Purkinje cell (primary cell): ENCODE data around the gene MAFB. TPM values are rescaled to one million over a fixed set of nuclear protein-coding genes. Genes with fewer than 3 reads are reported as not detected.

Source experiments
- polyA plus RNA-seq: library from polyadenylated mRNA; unstranded; fragments of >200 nt; fragmentation: Nextera tagmentation; gene quantifications from 2 replicates; pipeline ENCODE4 v1.2.1, GENCODE V29; 2014

MAFB gene
- polyA plus RNA-seq, result 1.7 TPM in 1 of 2 replicates, not detected in the other

DNA sequence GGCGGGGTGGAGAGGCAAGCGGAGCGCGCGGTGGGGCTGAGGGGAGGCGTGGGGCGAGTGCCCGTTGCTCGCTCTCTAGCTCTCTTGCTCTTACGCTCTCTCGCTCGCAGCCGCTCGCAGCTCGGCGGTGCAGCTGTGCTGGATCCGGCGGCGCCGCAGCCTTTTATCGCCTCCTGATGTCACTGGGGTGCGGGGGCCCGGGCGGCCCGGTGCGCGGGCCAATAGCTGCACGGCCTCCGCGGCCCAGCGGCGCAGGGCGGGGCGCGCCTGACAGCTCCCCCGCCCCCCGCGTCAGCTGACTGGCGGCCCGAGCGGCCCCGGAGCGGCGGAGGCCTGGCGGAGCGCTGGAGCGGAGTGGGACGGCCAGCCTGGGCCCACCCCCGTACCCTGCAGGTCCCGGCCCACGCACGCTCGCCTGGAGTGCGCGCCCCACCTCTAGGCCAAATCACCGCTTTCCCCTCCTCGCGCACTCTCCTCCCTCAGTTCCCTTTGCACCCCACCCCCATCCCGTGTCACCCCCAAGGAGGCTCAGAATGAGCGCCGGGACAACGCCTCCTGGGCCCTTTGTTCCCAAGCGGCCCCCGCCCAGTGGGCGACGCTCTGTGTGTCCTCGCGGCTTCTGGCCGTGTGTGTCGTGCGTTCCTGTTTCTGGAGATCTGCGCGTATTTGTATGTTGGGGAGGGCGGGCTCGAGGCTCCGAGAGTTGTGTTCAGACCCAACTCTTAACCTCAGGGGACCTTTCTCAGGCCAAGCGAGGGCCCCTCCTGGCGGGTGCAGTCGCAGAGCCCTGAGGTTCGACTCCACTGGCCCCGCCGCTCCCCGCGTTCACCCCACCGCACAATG lies at the start of gene MAFB:
TSS of gene MAFB (minus strand) at position 137 of the 843 bp plus-strand sequence. CDS start 386 bp downstream, outside the sequence.

